ENCODE measurements around the gene B3GNT8.
"Not testable (repeated sequence)": the region's sequence is repeated elsewhere in the genome, so short reads cannot be mapped to it uniquely, and the experiment has no call there.

Gene B3GNT8

GRCh38 chr19:41411968-41412265, 15.3 kb downstream of the B3GNT8 start:
- H3K9me3 ChIP-seq (ENCODE audit: insufficient read depth, low read length) = no peaks in the 10 kb centered on the region
- H3K27ac ChIP-seq (ENCODE audit: low read length) = no peak overlapping the region
- no peak overlapping the region for H3K9ac ChIP-seq (ENCODE audit: low read length)
- TF ChIP-seq EZH2phosphoT487 (IDR thresholded peaks at IDR 0.05; ENCODE audit: low read depth) (no peak), CTCF (IDR thresholded peaks at IDR 0.05; ENCODE audit: low read depth, low read length) (no peak)
- H3K79me2 ChIP-seq (ENCODE audit: low read length) = no peaks in the 10 kb centered on the region
- peaks cover 5% of the 10 kb centered on the region for H3K36me3 ChIP-seq (replicated peaks; ENCODE audit: low read depth, low read length)
- peaks cover 3% of the 10 kb centered on the region; the same call in 1 of the 2 replicates for H4K20me1 ChIP-seq (ENCODE audit: insufficient read depth, low read length)
- no peak overlapping the region for H2AFZ ChIP-seq (ENCODE audit: low read depth, low read length)
- H3K4me1 ChIP-seq (ENCODE audit: low read length) = no peaks in the 10 kb centered on the region
- H3K4me3 ChIP-seq (ENCODE audit: low read length) = no peak overlapping the region
- no peaks in the 10 kb centered on the region for H3K27me3 ChIP-seq (ENCODE audit: low read depth, low read length)
- no peak overlapping the region for H3K4me2 ChIP-seq (ENCODE audit: low read length)

- Histone ChIP-seq H3K4me2 (ENCODE audit: low read length) (no peak overlapping the region), H3K4me1 (ENCODE audit: low read length) (no peaks in the 10 kb centered on the region), H3K9me3 (ENCODE audit: insufficient read depth, low read length) (no peaks in the 10 kb centered on the region)
Observed at GRCh38 chr19:41411100-41411967, 15.8 kb downstream of the B3GNT8 start.

GRCh38 chr19:41410336-41411054, 16.7 kb downstream of the B3GNT8 start:
- Histone ChIP-seq H3K9me3 (ENCODE audit: insufficient read depth, low read length) (no peaks in the 10 kb centered on the region), H3K4me1 (ENCODE audit: low read length) (no peaks in the 10 kb centered on the region), H3K4me2 (ENCODE audit: low read length) (no peak overlapping the region), H3K9ac (ENCODE audit: low read length) (no peak overlapping the region), H3K79me2 (ENCODE audit: low read length) (no peaks in the 10 kb centered on the region), H3K4me3 (ENCODE audit: low read length) (no peak overlapping the region), H4K20me1 (ENCODE audit: insufficient read depth, low read length) (peaks cover 3% of the 10 kb centered on the region; the same call in 1 of the 2 replicates), H3K27ac (ENCODE audit: low read length) (no peak overlapping the region), H3K36me3 (replicated peaks; ENCODE audit: low read depth, low read length) (peaks cover 5% of the 10 kb centered on the region), H3K27me3 (ENCODE audit: low read depth, low read length) (no peaks in the 10 kb centered on the region), H2AFZ (ENCODE audit: low read depth, low read length) (no peak overlapping the region)
- no peak for TF ChIP-seq EZH2phosphoT487 (IDR thresholded peaks at IDR 0.05; ENCODE audit: low read depth)
- no peak for TF ChIP-seq CTCF (IDR thresholded peaks at IDR 0.05; ENCODE audit: low read depth, low read length)

More at GRCh38 chr19:41411100-41411967, 15.8 kb downstream of the B3GNT8 start:
- Histone ChIP-seq H3K27me3 (ENCODE audit: low read depth, low read length) (no peaks in the 10 kb centered on the region), H3K4me3 (ENCODE audit: low read length) (no peak overlapping the region), H3K36me3 (replicated peaks; ENCODE audit: low read depth, low read length) (peaks cover 5% of the 10 kb centered on the region), H3K9ac (ENCODE audit: low read length) (no peak overlapping the region), H3K27ac (ENCODE audit: low read length) (no peak overlapping the region), H2AFZ (ENCODE audit: low read depth, low read length) (no peak overlapping the region), H3K79me2 (ENCODE audit: low read length) (no peaks in the 10 kb centered on the region), H4K20me1 (ENCODE audit: insufficient read depth, low read length) (peaks cover 3% of the 10 kb centered on the region; the same call in 1 of the 2 replicates)
- TF ChIP-seq CTCF (IDR thresholded peaks at IDR 0.05; ENCODE audit: low read depth, low read length) (no peak), EZH2phosphoT487 (IDR thresholded peaks at IDR 0.05; ENCODE audit: low read depth) (no peak)

- Histone ChIP-seq H3K4me2 (ENCODE audit: low read length) (no peak overlapping the region), H4K20me1 (ENCODE audit: insufficient read depth, low read length) (peaks cover 3% of the 10 kb centered on the region; the same call in 1 of the 2 replicates), H3K9ac (ENCODE audit: low read length) (no peak overlapping the region), H3K4me1 (ENCODE audit: low read length) (no peaks in the 10 kb centered on the region), H3K27me3 (ENCODE audit: low read depth, low read length) (no peaks in the 10 kb centered on the region), H3K36me3 (replicated peaks; ENCODE audit: low read depth, low read length) (peaks cover 5% of the 10 kb centered on the region), H2AFZ (ENCODE audit: low read depth, low read length) (no peak overlapping the region), H3K79me2 (ENCODE audit: low read length) (no peaks in the 10 kb centered on the region), H3K9me3 (ENCODE audit: insufficient read depth, low read length) (no peaks in the 10 kb centered on the region), H3K27ac (ENCODE audit: low read length) (no peak overlapping the region), H3K4me3 (ENCODE audit: low read length) (no peak overlapping the region)
- TF ChIP-seq EZH2phosphoT487 (IDR thresholded peaks at IDR 0.05; ENCODE audit: low read depth) = no peak
- TF ChIP-seq CTCF (IDR thresholded peaks at IDR 0.05; ENCODE audit: low read depth, low read length) = no peak
Observed at GRCh38 chr19:41409288-41409687, 17.9 kb downstream of the B3GNT8 start.

- not testable (repeated sequence) for H3K9me3 ChIP-seq (ENCODE audit: insufficient read depth, low read length); H3K27ac ChIP-seq (ENCODE audit: low read length); H3K79me2 ChIP-seq (ENCODE audit: low read length); H3K27me3 ChIP-seq (ENCODE audit: low read depth, low read length); H3K4me2 ChIP-seq (ENCODE audit: low read length); H3K4me3 ChIP-seq (ENCODE audit: low read length); H2AFZ ChIP-seq (ENCODE audit: low read depth, low read length); H4K20me1 ChIP-seq (ENCODE audit: insufficient read depth, low read length); H3K36me3 ChIP-seq (replicated peaks; ENCODE audit: low read depth, low read length); H3K9ac ChIP-seq (ENCODE audit: low read length); H3K4me1 ChIP-seq (ENCODE audit: low read length)
Observed at GRCh38 chr19:41408846-41409245, 18.3 kb downstream of the B3GNT8 start.

All from OCI-LY3 (cell line).